GM12801 (cell line): ENCODE measurements around the gene PKNOX2.

Experiments used
- CTCF ChIP-seq: IDR thresholded peaks from one replicate; pipeline ENCODE4 v1.5.1; 2011; ENCODE audit warnings: control low read depth; ENCODE audit not compliant: insufficient read length; ENCODE audit errors: extremely low read depth

PKNOX2 gene

DNA sequence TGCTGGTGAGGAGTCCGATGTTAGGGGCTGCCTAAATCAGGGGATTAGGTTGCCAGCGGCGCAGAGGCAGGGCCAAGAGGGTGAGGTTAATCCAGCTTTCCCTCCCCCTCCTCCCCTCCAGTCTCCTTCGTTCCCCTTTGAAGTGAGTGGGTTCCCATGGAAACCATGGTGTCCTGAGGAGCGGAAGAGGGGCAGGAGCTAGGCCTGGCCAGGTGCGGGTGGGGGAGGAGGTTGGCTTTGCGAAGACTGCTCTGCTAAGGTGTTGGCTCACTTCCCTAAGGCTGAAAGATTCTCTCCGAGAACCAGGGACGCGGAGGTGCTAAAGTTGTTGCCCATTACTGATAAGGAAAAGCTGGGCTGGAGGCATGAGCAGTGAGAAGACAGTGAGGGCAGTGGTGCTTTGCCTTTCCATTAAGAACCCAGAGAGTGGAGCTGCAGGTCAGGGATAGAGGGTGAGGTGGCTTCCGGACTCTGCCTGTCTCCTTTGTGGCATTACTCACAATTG, 206.9 kb downstream of the PKNOX2 start:
- no peak for TF ChIP-seq CTCF

DNA sequence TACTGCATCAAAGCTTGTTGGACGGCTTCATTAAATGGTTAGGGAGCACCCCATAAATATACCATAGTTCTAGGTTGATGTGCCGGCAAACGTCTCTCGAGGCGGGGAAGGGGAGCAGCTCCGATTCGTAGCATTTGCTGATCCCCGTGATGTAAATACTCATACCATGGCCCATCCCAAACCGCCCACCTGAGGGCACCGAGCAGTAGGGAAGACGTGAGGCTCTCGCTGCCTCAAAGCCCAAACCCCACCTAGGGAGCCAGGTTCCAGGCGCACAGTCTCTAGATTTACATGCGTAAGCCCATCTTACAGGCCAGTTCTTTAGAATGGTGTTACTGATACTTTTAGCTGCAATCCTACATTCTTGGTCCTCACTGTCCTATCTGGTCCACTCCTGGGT, 207.5 kb downstream of the PKNOX2 start:
- no peak for TF ChIP-seq CTCF

DNA sequence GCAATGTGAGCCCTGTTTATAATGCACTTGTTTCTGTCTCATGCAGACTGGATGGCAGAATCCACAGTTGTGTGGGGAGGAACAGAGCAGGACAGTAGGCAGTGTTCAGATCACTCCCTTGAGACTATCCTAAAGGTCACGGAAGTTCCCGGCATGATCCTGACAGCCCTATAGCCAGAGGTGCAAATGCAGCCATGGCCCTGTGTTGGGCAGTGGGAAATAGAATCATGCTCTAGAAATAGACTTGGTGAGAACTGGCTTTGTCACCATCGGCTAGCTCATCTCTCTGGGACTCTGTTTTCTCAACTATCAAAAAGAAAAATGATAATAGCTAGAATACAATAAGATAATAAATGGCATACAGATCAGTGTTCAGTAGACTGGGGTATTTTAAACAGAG, 208.4 kb downstream of the PKNOX2 start:
- TF ChIP-seq CTCF, result no peak

DNA sequence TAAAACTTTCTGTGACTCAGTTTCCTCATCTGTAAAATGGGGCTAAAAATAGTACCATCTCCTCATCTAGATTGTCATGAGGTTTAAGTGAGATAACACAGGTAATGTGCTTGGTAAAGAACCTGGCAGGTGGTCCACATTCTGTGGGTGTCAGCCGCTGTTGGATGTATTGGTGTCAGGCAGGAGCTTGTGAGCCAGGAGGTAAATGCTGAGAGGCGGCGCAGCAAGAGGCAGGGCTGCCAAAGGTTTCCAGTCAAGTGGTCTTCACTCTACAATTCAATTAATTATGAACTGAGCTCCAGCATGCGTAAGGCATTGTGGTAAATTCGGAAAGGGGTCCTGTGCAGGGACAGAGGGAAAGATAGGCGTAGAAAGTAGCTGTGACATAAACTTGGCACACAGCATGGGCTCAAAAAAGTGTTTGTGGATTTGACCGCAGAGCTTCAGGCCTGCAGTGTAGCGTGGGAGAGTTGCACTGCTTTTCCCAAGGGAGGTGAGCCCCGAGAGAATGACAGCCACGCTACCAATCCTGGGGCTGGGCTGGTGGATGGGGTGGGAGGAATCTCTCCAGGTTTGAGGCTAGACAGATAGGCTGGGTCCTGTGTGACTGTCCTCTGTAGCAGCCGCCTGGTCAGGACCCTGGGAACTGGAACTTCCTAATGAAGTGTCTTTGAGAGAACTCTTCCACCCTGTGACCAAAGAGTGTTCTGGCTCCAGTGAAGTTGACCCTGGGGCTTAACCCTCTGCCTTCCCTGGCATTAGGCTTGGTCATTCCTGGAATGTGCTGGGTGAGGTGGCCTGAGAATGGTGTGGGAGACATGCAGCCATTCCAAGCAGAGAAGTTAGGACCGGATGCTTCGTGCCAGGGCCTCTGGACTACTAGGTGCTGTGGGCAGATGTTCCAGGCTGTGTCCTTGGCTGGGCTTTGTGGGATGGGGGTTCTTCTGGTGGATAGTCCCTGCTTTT, 209.2 kb downstream of the PKNOX2 start:
- TF ChIP-seq CTCF, result no peak

GRCh38 chr11:125374398-125374797, 209.8 kb downstream of the PKNOX2 start:
- no peak for TF ChIP-seq CTCF

GRCh38 chr11:125375146-125375545, 210.6 kb downstream of the PKNOX2 start:
- no peak for TF ChIP-seq CTCF

DNA sequence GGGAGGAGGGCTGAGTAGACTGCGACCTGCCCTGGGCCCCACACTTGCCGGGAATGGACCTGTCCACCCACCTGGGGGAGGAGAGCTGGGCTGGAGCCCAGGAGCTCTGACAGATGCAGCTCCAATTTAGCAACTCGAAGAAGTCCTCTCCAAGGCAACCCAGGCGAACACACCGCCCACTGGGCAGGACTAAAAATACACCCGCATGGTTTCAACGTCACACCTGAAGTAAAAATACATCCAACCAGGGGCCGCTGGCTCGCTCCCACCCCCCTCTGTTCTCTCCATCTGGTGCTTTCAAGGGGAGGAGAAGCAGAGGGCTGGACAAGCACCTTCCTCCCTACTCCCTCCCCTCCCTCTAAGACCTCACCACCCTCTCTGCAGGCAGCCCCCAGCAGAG, 211.6 kb downstream of the PKNOX2 start:
- TF ChIP-seq CTCF, result no peak
